Measurements from ENCODE around the gene SFXN3.

DNA sequence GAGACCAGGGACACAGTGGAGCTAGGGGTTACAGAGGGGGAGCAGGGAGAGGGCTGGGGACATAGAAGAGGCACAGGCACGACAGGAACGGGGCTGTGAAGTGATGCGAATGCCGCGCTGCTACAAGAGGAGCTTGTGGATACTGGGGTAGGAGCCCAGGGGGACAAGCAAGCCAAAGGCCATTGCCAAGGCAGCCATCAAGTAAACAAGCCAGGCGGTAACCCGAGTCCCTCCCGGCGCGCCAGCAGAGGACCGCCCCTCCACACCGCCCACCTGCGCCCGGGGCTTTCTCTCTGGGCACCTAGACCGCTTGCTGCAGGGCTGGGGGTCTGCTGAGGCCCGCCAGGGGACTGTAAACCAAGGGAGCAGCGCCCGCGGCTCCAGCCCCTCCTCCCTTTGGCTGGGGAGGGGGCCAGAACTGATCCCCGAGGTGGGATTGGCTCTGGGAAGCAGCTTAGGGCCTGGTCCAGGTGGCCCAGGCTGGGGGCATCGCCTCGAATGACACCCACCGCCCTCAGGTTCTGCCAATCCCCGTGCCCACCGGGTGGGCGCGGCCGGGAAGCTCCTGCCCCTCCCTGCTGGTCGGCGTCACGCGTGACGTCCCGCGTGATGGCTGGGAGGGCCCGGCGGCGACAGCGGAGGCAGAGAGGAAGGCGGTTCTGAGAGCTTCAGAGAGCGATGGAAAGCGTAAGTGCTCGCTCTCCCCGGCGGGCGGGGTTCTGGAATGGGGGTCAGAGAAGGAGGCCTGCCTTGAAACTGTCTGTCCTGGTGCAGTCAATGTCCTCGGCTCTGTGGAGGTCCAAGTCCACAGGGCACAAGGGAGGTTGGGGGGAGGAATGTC lies 982 bp downstream of the SFXN3 start:
- TF ChIP-seq POLR2A (IDR thresholded peaks at IDR 0.05; ENCODE audit: low read length) (no peak), GATA1 (IDR thresholded peaks at IDR 0.05; ENCODE audit: low read depth, low read length) (no peak)
